Endothelial cell of umbilical vein (primary cell): ENCODE measurements around the gene PRELID3B. TPM values are rescaled to one million over a fixed set of nuclear protein-coding genes. Genes with fewer than 3 reads are reported as not detected.

Source experiments
- BruUV-seq: library from RNA; stranded (reverse); fragments of 400-500 nt; replicated peaks from 2 replicates; lab custom pipeline; 2021; lab: Mats Ljungman, UMichigan
- CTCF ChIA-PET: fragments of 300-600, 350-600 bp; sonication (Branson Sonifier 250); formaldehyde crosslinking; loops from one replicate; lab custom pipeline; 2021; ENCODE audit warnings: antibody characterized with exemption, inconsistent platforms; lab: Charles Lee
- POLR2A ChIA-PET: fragments of 300-600, 350-600 bp; sonication (Branson Sonifier 250); formaldehyde crosslinking; loops from one replicate; lab custom pipeline; 2021; ENCODE audit warnings: antibody characterized with exemption, inconsistent platforms; lab: Charles Lee
- DNase-seq: peaks from one replicate; pipeline ENCODE4 v3.0.0-alpha.2; 2011; ENCODE audit warnings: low read depth, low spot score
- FAIRE-seq: peaks from 2 replicates; lab custom pipeline; 2011; peaks lifted over from hg19 to GRCh38; lab: Jason Lieb, UNC
- H2AFZ ChIP-seq: 2 replicates; pipeline ENCODE4 v1.6.0; 2012; ENCODE audit warnings: low read depth, low read length, control low read depth, inconsistent platforms
- H3K27ac ChIP-seq: 2 replicates; pipeline ENCODE4 v1.5.1; 2011; ENCODE audit warnings: low read depth, mild to moderate bottlenecking, control low read depth, low read length, moderate library complexity; ENCODE audit not compliant: insufficient read depth
- H3K27me3 ChIP-seq, 2 experiments: 2 replicates each; pipeline versions ENCODE4 v1.6.0 to v1.6.1; 2011; ENCODE audit warnings: low read length in 2 of 2, mixed read lengths in 1 of 2; ENCODE audit not compliant: control insufficient read depth in 2 of 2, insufficient read depth in 2 of 2
- H3K36me3 ChIP-seq, 2 experiments: 2 replicates in 1 of 2; 3 replicates in 1 of 2; pipeline ENCODE4 v1.5.1; 2011; ENCODE audit warnings: low read length in 2 of 2, mild to moderate bottlenecking in 1 of 2, moderate library complexity in 1 of 2; ENCODE audit not compliant: control insufficient read depth in 2 of 2, insufficient read depth in 2 of 2; ENCODE audit errors: extremely low read depth in 1 of 2
- H3K4me1 ChIP-seq: 3 replicates; pipeline ENCODE4 v1.5.1; 2011; ENCODE audit warnings: mild to moderate bottlenecking, low read length; ENCODE audit not compliant: control insufficient read depth, insufficient read depth; ENCODE audit errors: extremely low read depth
- H3K4me2 ChIP-seq: 2 replicates; pipeline ENCODE4 v1.6.1; 2011; ENCODE audit warnings: low read length, control low read depth, mixed read lengths; ENCODE audit not compliant: insufficient read depth
- H3K4me3 ChIP-seq, 3 experiments: fragments of 200-600 bp in 1 of 3; sonication (generic), shearing (Covaris generic) in 1 of 3; replicated peaks in 1 of 3; 2 replicates each; pipeline ENCODE4 v1.5.1; 2011 to 2016; ENCODE audit warnings: control low read depth in 3 of 3, low read length in 3 of 3, mild to moderate bottlenecking in 2 of 3, inconsistent platforms in 1 of 3, low read depth in 1 of 3, moderate library complexity in 1 of 3; ENCODE audit not compliant: insufficient read depth in 1 of 3
- H3K79me2 ChIP-seq: 2 replicates; pipeline ENCODE4 v1.6.0; 2012; ENCODE audit warnings: low read length, inconsistent platforms; ENCODE audit not compliant: control insufficient read depth, insufficient read depth
- H3K9ac ChIP-seq: replicated peaks from 2 replicates; pipeline ENCODE3; 2011; ENCODE audit warnings: low read length, control low read depth; ENCODE audit not compliant: insufficient read depth; ENCODE audit errors: extremely low read depth
- H3K9me1 ChIP-seq: replicated peaks from 3 replicates; pipeline ENCODE4 v1.6.0; 2011; ENCODE audit warnings: mild to moderate bottlenecking, low read length; ENCODE audit not compliant: control insufficient read depth, insufficient read depth; ENCODE audit errors: extremely low read depth
- H3K9me3 ChIP-seq: replicated peaks from 2 replicates; pipeline ENCODE4 v1.5.1; 2012; ENCODE audit warnings: low read length, inconsistent platforms; ENCODE audit not compliant: control insufficient read depth, insufficient read depth
- H4K20me1 ChIP-seq: replicated peaks from 2 replicates; pipeline ENCODE3; 2011; ENCODE audit warnings: mild to moderate bottlenecking, low read length; ENCODE audit not compliant: control insufficient read depth, insufficient read depth; ENCODE audit errors: extremely low read depth
- CTCF ChIP-seq, 2 donors: IDR thresholded peaks; 1 replicate in 1 of 2; 2 replicates in 1 of 2; pipeline ENCODE4 v1.5.1; 2011; ENCODE audit warnings: low read length in 2 of 2, mild to moderate bottlenecking in 2 of 2, moderate library complexity in 2 of 2, control low read depth in 1 of 2, inconsistent platforms in 1 of 2, low read depth in 1 of 2; ENCODE audit not compliant: insufficient read depth in 1 of 2; ENCODE audit errors: extremely low read depth in 1 of 2
- EZH2 ChIP-seq: IDR thresholded peaks from 2 replicates; pipeline ENCODE4 v1.6.1; 2012; ENCODE audit warnings: borderline replicate concordance, low read depth, mild to moderate bottlenecking, moderate library complexity, low read length, inconsistent platforms; ENCODE audit not compliant: severe bottlenecking
- FOS ChIP-seq: IDR thresholded peaks from 2 replicates; pipeline ENCODE4 v1.6.1; 2011; ENCODE audit warnings: mild to moderate bottlenecking, low read length, moderate library complexity, borderline replicate concordance; ENCODE audit not compliant: insufficient read depth
- GATA2 ChIP-seq: IDR thresholded peaks from 2 replicates; pipeline ENCODE4 v1.7.0; 2011; ENCODE audit warnings: low read depth, mild to moderate bottlenecking, moderate library complexity, mixed read lengths, low read length; ENCODE audit not compliant: insufficient read length, insufficient read depth
- JUN ChIP-seq: IDR thresholded peaks from 2 replicates; pipeline ENCODE4 v1.6.1; 2011; ENCODE audit warnings: borderline replicate concordance, low read depth; ENCODE audit not compliant: insufficient read length, insufficient read depth
- MAX ChIP-seq: IDR thresholded peaks from 2 replicates; pipeline ENCODE4 v1.6.1; 2011; ENCODE audit not compliant: insufficient read depth, insufficient read length
- MYC ChIP-seq: IDR thresholded peaks from one replicate; pipeline ENCODE4 v1.6.1; 2011; ENCODE audit warnings: mild to moderate bottlenecking, low read depth, low read length
- POLR2A ChIP-seq: IDR thresholded peaks from 2 replicates; pipeline ENCODE4 v1.6.1; 2012; ENCODE audit warnings: low read depth, mild to moderate bottlenecking, control low read depth, low read length
- POLR2AphosphoS5 ChIP-seq: IDR thresholded peaks from 2 replicates; pipeline ENCODE4 v1.6.1; 2012; ENCODE audit warnings: low read depth, mild to moderate bottlenecking, control low read depth, low read length, moderate library complexity; ENCODE audit not compliant: insufficient read depth
- dilution Hi-C: fragments of 300-500 bp; cut with MboI; formaldehyde crosslinking; loops from one replicate; pipeline ENCODE4 v1.15.0; 2019; ENCODE audit warnings: low sequenced_read_pairs; ENCODE audit not compliant: extremely low pct_ligation_motif_present
- intact Hi-C: fragments of 100-400 bp; cut with micrococcal nuclease; formaldehyde crosslinking; loops from one replicate; pipeline ENCODE4 v1.10.0; 2022
- polyA plus RNA-seq, 4 experiments: library from polyadenylated mRNA; depleted of rRNA in 3 of 4; stranded (reverse) in 3 of 4; unstranded in 1 of 4; fragments of >200 nt; gene quantifications; 2 replicates each; pipeline versions ENCODE4 v1.2.1 to v1.2.3, GENCODE V29; 2011 to 2012; ENCODE audit warnings: missing spikeins in 1 of 4
- total RNA-seq: library from RNA; stranded (reverse); gene quantifications from 2 replicates; pipeline ENCODE4 v1.2.3, GENCODE V29; 2021

Gene PRELID3B
- total and polyA plus RNA-seq, 2 donors (not counting 3 experiments of a cell fraction or from before 2014, with no cell fraction given) = 14.9 to 57.2 TPM

DNA sequence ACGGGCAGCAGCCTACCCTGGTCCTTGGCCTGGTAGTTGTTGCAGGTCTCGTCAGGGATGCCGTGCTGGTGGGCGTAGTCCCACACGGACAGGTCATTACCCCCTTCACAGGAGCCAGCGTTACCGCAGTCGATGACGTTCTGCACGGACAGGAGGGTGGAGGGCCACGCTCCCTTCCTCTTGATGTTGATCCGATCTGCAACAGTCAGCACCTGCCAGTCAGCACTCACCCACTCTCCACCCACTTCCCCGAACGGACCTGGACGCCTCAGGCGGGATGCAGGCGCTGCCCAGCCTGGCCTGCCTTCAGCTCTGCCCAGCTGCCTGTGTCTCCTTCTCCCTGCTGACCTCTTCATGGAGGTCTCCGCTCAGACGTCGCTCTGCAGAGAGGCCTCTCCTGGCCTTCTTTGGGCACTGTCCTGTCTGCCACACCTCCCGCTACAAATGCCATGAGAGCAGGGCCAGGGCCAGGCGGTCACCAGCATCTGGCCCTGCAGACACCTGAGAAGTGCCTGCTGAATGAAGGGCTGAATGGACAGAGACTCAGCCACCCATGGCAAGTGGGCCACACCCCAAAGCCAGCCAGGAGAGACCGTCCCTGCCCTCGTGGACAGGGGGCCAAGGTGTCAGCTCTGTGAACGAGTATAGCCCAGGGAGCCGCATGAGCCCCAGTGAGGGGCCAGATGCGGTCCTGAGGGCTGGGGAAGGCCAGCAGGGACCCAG lies 41.0 kb downstream of the PRELID3B start:
- peaks cover 3 to 38% of the 10 kb centered on the region in 2 experiments for H3K36me3 ChIP-seq
- no peaks in the 10 kb centered on the region for H3K27me3 ChIP-seq
- no peak overlapping the region for H2AFZ ChIP-seq
- no peak overlapping the region for H3K4me3 ChIP-seq
- ChIA-PET CTCF (no interaction called here), POLR2A (no interaction called here)
- no peaks in the 10 kb centered on the region for H4K20me1 ChIP-seq
- peaks cover 20% of the 10 kb centered on the region for H3K4me1 ChIP-seq
- no peak for FAIRE-seq
- H3K4me2 ChIP-seq = no peak overlapping the region
- H3K9me3 ChIP-seq = no peaks in the 10 kb centered on the region
- H3K9ac ChIP-seq = no peak overlapping the region
- dilution Hi-C loops = no loop called here
- TF ChIP-seq POLR2A (no peak), JUN (no peak), GATA2 (no peak), MYC (no peak), FOS (no peak), MAX (no peak), EZH2 (no peak), POLR2AphosphoS5 (no peak), CTCF (IDR thresholded peaks at IDR 0.05; ENCODE audit: extremely low read depth in 1 of 2, insufficient read depth in 1 of 2, low read depth in 1 of 2, low read length in 2 of 2) (no peak)
- peaks cover 39% of the 10 kb centered on the region for H3K79me2 ChIP-seq
- no peaks in the 10 kb centered on the region for H3K9me1 ChIP-seq
- no peak overlapping the region for H3K27ac ChIP-seq
- intact Hi-C loops = no loop called here
- no TSS peak for BruUV-seq
- DNase-seq = no peak
